WTC11 (cell line): ENCODE measurements around the gene BCLAF1. TPM values are rescaled to one million over a fixed set of nuclear protein-coding genes. Genes with fewer than 3 reads are reported as not detected.

ENCODE experiments used
- ATAC-seq: fragments of 200-7000 bp; cut with Tn5 transposase; 2 replicates; pipeline ENCODE4 v1.10.0; 2021; ENCODE audit warnings: mild to moderate bottlenecking, moderate library complexity
- CTCF ChIA-PET: fragments of 300-600 bp; sonication (Branson Sonifier 250); formaldehyde crosslinking; loops from one replicate; lab custom pipeline; 2021; ENCODE audit warnings: antibody characterized with exemption; lab: Charles Lee
- POLR2A ChIA-PET: fragments of 350-600 bp; sonication (Branson Sonifier 250); formaldehyde crosslinking; loops from one replicate; lab custom pipeline; 2021; ENCODE audit warnings: antibody characterized with exemption; lab: Charles Lee
- DNase-seq: peaks from one replicate; pipeline ENCODE4 v3.0.0; 2021; ENCODE audit warnings: low spot score
- H3K27ac Mint-ChIP-seq: 2 replicates; pipeline ENCODE4 v1.8.0; 2021; ENCODE audit warnings: mixed read lengths
- H3K27me3 Mint-ChIP-seq: 2 replicates; pipeline ENCODE4 v1.8.0; 2021; ENCODE audit warnings: low read depth, mild to moderate bottlenecking, moderate library complexity, mixed read lengths
- H3K36me3 Mint-ChIP-seq: 2 replicates; pipeline ENCODE4 v1.8.0; 2021; ENCODE audit warnings: mixed read lengths
- H3K4me1 Mint-ChIP-seq: 2 replicates; pipeline ENCODE4 v1.8.0; 2022; ENCODE audit warnings: mixed read lengths
- H3K4me3 Mint-ChIP-seq: 2 replicates; pipeline ENCODE4 v1.8.0; 2021; ENCODE audit warnings: mild to moderate bottlenecking, moderate library complexity, mixed read lengths
- H3K9me3 Mint-ChIP-seq: 2 replicates; pipeline ENCODE4 v1.8.0; 2021; ENCODE audit warnings: mixed read lengths
- ELF4 ChIP-seq: sonication (generic); formaldehyde crosslinking; IDR thresholded peaks from 2 replicates; pipeline ENCODE4 v1.8.1; 2022; ENCODE audit warnings: low read depth, mild to moderate bottlenecking, moderate library complexity, missing genetic modification reagents
- GRHL2 ChIP-seq: fragments of 250-450 bp; sonication (Bioruptor Pico); IDR thresholded peaks from 2 replicates; pipeline ENCODE4 v1.8.0; 2022; ENCODE audit warnings: mild to moderate bottlenecking, moderate library complexity; ENCODE audit not compliant: insufficient replicate concordance, severe bottlenecking
- GTF2I ChIP-seq: fragments of 250-450 bp; sonication (Bioruptor Pico); conservative IDR thresholded peaks from 2 replicates; pipeline ENCODE4 v1.4.0; 2021; ENCODE audit warnings: mild to moderate bottlenecking
- JAZF1 ChIP-seq: fragments of 250-450 bp; sonication (Bioruptor Pico); IDR thresholded peaks from 2 replicates; pipeline ENCODE4 v1.9.0; 2021; ENCODE audit warnings: moderate library complexity, mild to moderate bottlenecking, inconsistent platforms
- NFE2L1 ChIP-seq: sonication (generic); formaldehyde crosslinking; IDR thresholded peaks from 2 replicates; pipeline ENCODE4 v1.8.1; 2023; ENCODE audit warnings: missing genetic modification reagents
- NR2C2 ChIP-seq: sonication (generic); formaldehyde crosslinking; IDR thresholded peaks from 2 replicates; pipeline ENCODE4 v1.8.0; 2022; ENCODE audit warnings: mild to moderate bottlenecking, missing genetic modification reagents
- NR3C1 ChIP-seq: sonication (generic); formaldehyde crosslinking; conservative IDR thresholded peaks from 2 replicates; pipeline ENCODE4 v1.8.1; 2023; ENCODE audit warnings: low read depth, mild to moderate bottlenecking, missing genetic modification reagents
- RELA ChIP-seq: sonication (generic); formaldehyde crosslinking; IDR thresholded peaks from 2 replicates; pipeline ENCODE4 v1.8.1; 2022; ENCODE audit warnings: missing genetic modification reagents, mild to moderate bottlenecking, borderline replicate concordance
- ZNF232 ChIP-seq: sonication (generic); formaldehyde crosslinking; IDR thresholded peaks from 2 replicates; pipeline ENCODE4 v1.8.0; 2022; ENCODE audit warnings: mild to moderate bottlenecking, missing genetic modification reagents
- total RNA-seq: library from RNA; stranded (reverse); gene quantifications from 3 replicates; pipeline ENCODE4 v1.2.3, GENCODE V29; 2021
- TF ChIP-seq, protein P1 (sequence below): sonication (generic); formaldehyde crosslinking; IDR thresholded peaks from 2 replicates; pipeline ENCODE4 v1.8.0; 2022; ENCODE audit warnings: missing genetic modification reagents
- TF ChIP-seq, protein P2 (sequence below): sonication (generic); formaldehyde crosslinking; conservative IDR thresholded peaks from 2 replicates; pipeline ENCODE4 v1.8.1; 2023; ENCODE audit warnings: mild to moderate bottlenecking, low read depth, missing genetic modification reagents, moderate library complexity
- TF ChIP-seq, protein P3 (sequence below): sonication (generic); formaldehyde crosslinking; IDR thresholded peaks from 2 replicates; pipeline ENCODE4 v1.8.1; 2023; ENCODE audit warnings: mild to moderate bottlenecking, missing genetic modification reagents
- TF ChIP-seq, protein P4 (sequence below): sonication (generic); formaldehyde crosslinking; IDR thresholded peaks from 2 replicates; pipeline ENCODE4 v1.8.1; 2022; ENCODE audit warnings: missing genetic modification reagents, borderline replicate concordance
- TF ChIP-seq, protein P5 (sequence below): sonication (generic); formaldehyde crosslinking; conservative IDR thresholded peaks from 2 replicates; pipeline ENCODE4 v1.8.1; 2022; ENCODE audit warnings: mild to moderate bottlenecking, missing genetic modification reagents

Gene BCLAF1
- total RNA-seq, 1 experiment from 2014 or later = 184 TPM

DNA sequence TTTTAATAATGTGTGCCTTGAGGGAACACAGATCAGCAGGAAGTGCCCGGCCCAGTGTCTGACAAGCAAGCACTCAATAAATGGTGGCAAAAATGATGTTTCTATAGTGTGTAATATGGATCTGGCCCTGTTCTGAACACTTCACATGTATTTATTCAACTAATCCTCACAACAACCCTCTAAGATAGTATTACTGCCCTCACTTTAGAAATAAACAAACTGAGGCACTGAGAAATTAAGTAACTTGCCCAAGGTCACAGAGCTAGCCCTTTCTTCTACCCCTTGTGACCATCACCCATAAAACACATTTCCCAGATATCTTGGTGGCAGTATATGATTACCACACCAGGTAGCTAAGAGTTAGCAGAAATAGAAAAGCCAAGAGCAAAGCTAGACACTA is 26.7 kb downstream of the BCLAF1 start:
- peaks cover 82% of the 10 kb centered on the region for H3K36me3 Mint-ChIP-seq
- no peak for DNase-seq
- no peak for TF ChIP-seq RELA (CRISPR knock-in tag)
- TF ChIP-seq, protein P1, sequence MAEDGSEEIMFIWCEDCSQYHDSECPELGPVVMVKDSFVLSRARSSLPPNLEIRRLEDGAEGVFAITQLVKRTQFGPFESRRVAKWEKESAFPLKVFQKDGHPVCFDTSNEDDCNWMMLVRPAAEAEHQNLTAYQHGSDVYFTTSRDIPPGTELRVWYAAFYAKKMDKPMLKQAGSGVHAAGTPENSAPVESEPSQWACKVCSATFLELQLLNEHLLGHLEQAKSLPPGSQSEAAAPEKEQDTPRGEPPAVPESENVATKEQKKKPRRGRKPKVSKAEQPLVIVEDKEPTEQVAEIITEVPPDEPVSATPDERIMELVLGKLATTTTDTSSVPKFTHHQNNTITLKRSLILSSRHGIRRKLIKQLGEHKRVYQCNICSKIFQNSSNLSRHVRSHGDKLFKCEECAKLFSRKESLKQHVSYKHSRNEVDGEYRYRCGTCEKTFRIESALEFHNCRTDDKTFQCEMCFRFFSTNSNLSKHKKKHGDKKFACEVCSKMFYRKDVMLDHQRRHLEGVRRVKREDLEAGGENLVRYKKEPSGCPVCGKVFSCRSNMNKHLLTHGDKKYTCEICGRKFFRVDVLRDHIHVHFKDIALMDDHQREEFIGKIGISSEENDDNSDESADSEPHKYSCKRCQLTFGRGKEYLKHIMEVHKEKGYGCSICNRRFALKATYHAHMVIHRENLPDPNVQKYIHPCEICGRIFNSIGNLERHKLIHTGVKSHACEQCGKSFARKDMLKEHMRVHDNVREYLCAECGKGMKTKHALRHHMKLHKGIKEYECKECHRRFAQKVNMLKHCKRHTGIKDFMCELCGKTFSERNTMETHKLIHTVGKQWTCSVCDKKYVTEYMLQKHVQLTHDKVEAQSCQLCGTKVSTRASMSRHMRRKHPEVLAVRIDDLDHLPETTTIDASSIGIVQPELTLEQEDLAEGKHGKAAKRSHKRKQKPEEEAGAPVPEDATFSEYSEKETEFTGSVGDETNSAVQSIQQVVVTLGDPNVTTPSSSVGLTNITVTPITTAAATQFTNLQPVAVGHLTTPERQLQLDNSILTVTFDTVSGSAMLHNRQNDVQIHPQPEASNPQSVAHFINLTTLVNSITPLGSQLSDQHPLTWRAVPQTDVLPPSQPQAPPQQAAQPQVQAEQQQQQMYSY (CRISPR knock-in tag) = no peak
- no peak for TF ChIP-seq NR3C1
- no peak for TF ChIP-seq NR2C2 (CRISPR knock-in tag)
- TF ChIP-seq, protein P2, sequence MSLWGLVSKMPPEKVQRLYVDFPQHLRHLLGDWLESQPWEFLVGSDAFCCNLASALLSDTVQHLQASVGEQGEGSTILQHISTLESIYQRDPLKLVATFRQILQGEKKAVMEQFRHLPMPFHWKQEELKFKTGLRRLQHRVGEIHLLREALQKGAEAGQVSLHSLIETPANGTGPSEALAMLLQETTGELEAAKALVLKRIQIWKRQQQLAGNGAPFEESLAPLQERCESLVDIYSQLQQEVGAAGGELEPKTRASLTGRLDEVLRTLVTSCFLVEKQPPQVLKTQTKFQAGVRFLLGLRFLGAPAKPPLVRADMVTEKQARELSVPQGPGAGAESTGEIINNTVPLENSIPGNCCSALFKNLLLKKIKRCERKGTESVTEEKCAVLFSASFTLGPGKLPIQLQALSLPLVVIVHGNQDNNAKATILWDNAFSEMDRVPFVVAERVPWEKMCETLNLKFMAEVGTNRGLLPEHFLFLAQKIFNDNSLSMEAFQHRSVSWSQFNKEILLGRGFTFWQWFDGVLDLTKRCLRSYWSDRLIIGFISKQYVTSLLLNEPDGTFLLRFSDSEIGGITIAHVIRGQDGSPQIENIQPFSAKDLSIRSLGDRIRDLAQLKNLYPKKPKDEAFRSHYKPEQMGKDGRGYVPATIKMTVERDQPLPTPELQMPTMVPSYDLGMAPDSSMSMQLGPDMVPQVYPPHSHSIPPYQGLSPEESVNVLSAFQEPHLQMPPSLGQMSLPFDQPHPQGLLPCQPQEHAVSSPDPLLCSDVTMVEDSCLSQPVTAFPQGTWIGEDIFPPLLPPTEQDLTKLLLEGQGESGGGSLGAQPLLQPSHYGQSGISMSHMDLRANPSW (CRISPR knock-in tag) = no peak
- TF ChIP-seq, protein P3, sequence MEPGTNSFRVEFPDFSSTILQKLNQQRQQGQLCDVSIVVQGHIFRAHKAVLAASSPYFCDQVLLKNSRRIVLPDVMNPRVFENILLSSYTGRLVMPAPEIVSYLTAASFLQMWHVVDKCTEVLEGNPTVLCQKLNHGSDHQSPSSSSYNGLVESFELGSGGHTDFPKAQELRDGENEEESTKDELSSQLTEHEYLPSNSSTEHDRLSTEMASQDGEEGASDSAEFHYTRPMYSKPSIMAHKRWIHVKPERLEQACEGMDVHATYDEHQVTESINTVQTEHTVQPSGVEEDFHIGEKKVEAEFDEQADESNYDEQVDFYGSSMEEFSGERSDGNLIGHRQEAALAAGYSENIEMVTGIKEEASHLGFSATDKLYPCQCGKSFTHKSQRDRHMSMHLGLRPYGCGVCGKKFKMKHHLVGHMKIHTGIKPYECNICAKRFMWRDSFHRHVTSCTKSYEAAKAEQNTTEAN (CRISPR knock-in tag) = no peak
- TF ChIP-seq, protein P4, sequence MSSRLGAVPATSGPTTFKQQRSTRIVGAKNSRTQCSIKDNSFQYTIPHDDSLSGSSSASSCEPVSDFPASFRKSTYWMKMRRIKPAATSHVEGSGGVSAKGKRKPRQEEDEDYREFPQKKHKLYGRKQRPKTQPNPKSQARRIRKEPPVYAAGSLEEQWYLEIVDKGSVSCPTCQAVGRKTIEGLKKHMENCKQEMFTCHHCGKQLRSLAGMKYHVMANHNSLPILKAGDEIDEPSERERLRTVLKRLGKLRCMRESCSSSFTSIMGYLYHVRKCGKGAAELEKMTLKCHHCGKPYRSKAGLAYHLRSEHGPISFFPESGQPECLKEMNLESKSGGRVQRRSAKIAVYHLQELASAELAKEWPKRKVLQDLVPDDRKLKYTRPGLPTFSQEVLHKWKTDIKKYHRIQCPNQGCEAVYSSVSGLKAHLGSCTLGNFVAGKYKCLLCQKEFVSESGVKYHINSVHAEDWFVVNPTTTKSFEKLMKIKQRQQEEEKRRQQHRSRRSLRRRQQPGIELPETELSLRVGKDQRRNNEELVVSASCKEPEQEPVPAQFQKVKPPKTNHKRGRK (CRISPR knock-in tag) = no peak
- no peak for TF ChIP-seq JAZF1 (CRISPR knock-in tag)
- TF ChIP-seq, all 79 proteins: peak for 0
- Mint-ChIP-seq H3K9me3 (no peaks in the 10 kb centered on the region), H3K27me3 (no peaks in the 10 kb centered on the region), H3K27ac (no peak overlapping the region), H3K4me1 (no peaks in the 10 kb centered on the region), H3K4me3 (no peak overlapping the region)
- POLR2A ChIA-PET = interaction anchor here (0.6 kb wide), 1 partner anchor 694 kb away, joined by 3 read pairs; no protein-coding TSS in a partner anchor
- ATAC-seq = no peak
- CTCF ChIA-PET = no interaction called here

DNA sequence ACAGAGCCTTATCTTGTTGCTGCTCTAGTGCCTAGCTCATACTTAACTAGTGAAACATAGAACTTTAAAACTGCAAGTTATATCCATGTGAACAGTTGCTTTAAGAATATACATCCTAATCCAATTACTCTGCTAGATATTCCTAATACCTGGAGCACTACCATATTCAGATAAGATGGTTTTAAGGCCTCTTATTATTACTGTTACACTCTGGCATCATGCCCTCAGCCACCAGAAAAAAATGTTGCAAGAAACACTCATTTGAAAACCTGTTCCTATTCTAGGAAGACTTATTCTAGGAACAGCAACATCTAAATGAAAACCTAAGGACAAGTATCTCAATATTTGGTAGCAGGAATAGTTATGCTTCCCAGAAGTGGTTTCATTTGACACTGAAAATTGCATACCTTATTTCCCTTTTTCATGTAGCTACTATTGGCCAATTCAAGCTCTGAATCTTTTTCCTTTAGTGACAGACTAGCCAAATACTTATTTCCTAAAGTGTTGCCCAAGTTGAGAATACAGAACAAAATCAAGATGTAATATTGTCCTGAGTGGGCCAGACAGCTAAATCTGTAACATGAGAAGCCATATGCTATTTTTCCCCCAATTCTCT is 34.7 kb downstream of the BCLAF1 start:
- Mint-ChIP-seq H3K4me3 (no peak overlapping the region), H3K36me3 (peaks cover 19% of the 10 kb centered on the region), H3K4me1 (peaks cover 6% of the 10 kb centered on the region), H3K9me3 (no peaks in the 10 kb centered on the region), H3K27me3 (no peaks in the 10 kb centered on the region), H3K27ac (no peak overlapping the region)
- DNase-seq (no peak), ATAC-seq (no peak)
- ChIA-PET CTCF (interaction anchor here (0.9 kb wide), 1 partner anchor 62 kb away, joined by 3 read pairs; no protein-coding TSS in a partner anchor), POLR2A (no interaction called here)
- TF ChIP-seq, protein P5, sequence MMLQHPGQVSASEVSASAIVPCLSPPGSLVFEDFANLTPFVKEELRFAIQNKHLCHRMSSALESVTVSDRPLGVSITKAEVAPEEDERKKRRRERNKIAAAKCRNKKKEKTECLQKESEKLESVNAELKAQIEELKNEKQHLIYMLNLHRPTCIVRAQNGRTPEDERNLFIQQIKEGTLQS = no peak
- TF ChIP-seq GRHL2 (CRISPR knock-in tag) = no peak
- no peak for TF ChIP-seq ZNF232 (CRISPR knock-in tag)
- TF ChIP-seq NR2C2 (CRISPR knock-in tag) = no peak
- no peak for TF ChIP-seq ELF4
- TF ChIP-seq GTF2I (CRISPR knock-in tag) = no peak
- TF ChIP-seq NFE2L1 (CRISPR knock-in tag) = no peak
